HG02943 (cell line): ENCODE results near the gene MPZL2.
"Not testable (repeated sequence)": the region's sequence is repeated elsewhere in the genome, so short reads cannot be mapped to it uniquely, and the experiment has no call there.

Experiments used
- ATAC-seq: cut with Tn5 transposase; IDR thresholded peaks from one replicate; pipeline ENCODE4 v1.9.1; 2021; ENCODE audit warnings: mild to moderate bottlenecking, low read depth, moderate library complexity; ENCODE audit not compliant: unreplicated experiment

Gene MPZL2

GRCh38 chr11:118263695-118264568 lies at the start of gene MPZL2:
MPZL2 (minus strand) TSS chr11:118264297; CDS start chr11:118264153, 144 bp downstream.
- ATAC-seq: no peak

- no peak for ATAC-seq
These were observed 49.1 kb upstream of the MPZL2 start for GRCh38 chr11:118313242-118313641.

- no peak for ATAC-seq
These were observed 48.2 kb upstream of the MPZL2 start for GRCh38 chr11:118312328-118312727.

GRCh38 chr11:118311518-118311917 lies 47.4 kb upstream of the MPZL2 start:
- ATAC-seq: no peak

- ATAC-seq: no peak
These were observed 46.8 kb upstream of the MPZL2 start for GRCh38 chr11:118310781-118311485.

GRCh38 chr11:118310271-118310670 lies 46.2 kb upstream of the MPZL2 start:
- ATAC-seq: no peak

- ATAC-seq: not testable (repeated sequence)
These were observed 45.0 kb upstream of the MPZL2 start for GRCh38 chr11:118308995-118309528.

GRCh38 chr11:118306556-118306955 lies 42.5 kb upstream of the MPZL2 start:
- ATAC-seq: no peak

GRCh38 chr11:118305726-118306125 lies 41.6 kb upstream of the MPZL2 start:
- ATAC-seq: no peak

GRCh38 chr11:118304568-118305248 lies 40.6 kb upstream of the MPZL2 start, which contains the start of gene CD3E:
CD3E (plus strand) TSS chr11:118304730; CDS start chr11:118304953, 223 bp downstream.
- no peak for ATAC-seq

- ATAC-seq: no peak
These were observed 40.1 kb upstream of the MPZL2 start for GRCh38 chr11:118304227-118304567.

- ATAC-seq: no peak
These were observed 37.6 kb upstream of the MPZL2 start for GRCh38 chr11:118301600-118302195.

GRCh38 chr11:118295815-118296454 lies 31.8 kb upstream of the MPZL2 start:
- no peak for ATAC-seq

GRCh38 chr11:118295199-118295598 lies 31.1 kb upstream of the MPZL2 start:
- no peak for ATAC-seq

GRCh38 chr11:118294053-118294452 lies 30.0 kb upstream of the MPZL2 start:
- no peak for ATAC-seq

GRCh38 chr11:118291477-118292135 lies 27.5 kb upstream of the MPZL2 start:
- ATAC-seq: no peak

- ATAC-seq: no peak
These were observed 26.8 kb upstream of the MPZL2 start for GRCh38 chr11:118290923-118291322.

- ATAC-seq: no peak
These were observed 25.3 kb upstream of the MPZL2 start for GRCh38 chr11:118289401-118289800.

- no peak for ATAC-seq
These were observed 22.9 kb upstream of the MPZL2 start for GRCh38 chr11:118287006-118287405.
